Smooth muscle cell (in vitro differentiated cells): ENCODE data around the gene MAN2A1. TPM values are rescaled to one million over a fixed set of nuclear protein-coding genes. Genes with fewer than 3 reads are reported as not detected.
A peak's percentile ranks its signal among the peaks of the same experiment; 100 is the strongest.

ENCODE experiments used
- DNase-seq: peaks from one replicate; lab custom pipeline; 2025; ENCODE audit not compliant: unreplicated experiment; lab: John Stamatoyannopoulos, UW
- H2AFZ ChIP-seq: fragments of 200-600 bp; sonication (generic); 2 replicates; pipeline ENCODE4 v1.6.0; 2016; ENCODE audit warnings: antibody characterized with exemption, low read depth, mild to moderate bottlenecking
- H3F3A ChIP-seq: fragments of 200-600 bp; sonication (generic); 2 replicates; pipeline ENCODE4 v1.6.0; 2017; ENCODE audit warnings: antibody characterized with exemption, low read depth
- H3K27ac ChIP-seq: fragments of 200-600 bp; sonication (generic); 2 replicates; pipeline ENCODE4 v1.5.1; 2016; ENCODE audit warnings: low read depth, mild to moderate bottlenecking
- H3K27me3 ChIP-seq: fragments of 200-600 bp; sonication (generic); 2 replicates; pipeline ENCODE4 v1.6.1; 2016; ENCODE audit warnings: low read depth, mild to moderate bottlenecking
- H3K36me3 ChIP-seq: fragments of 200-600 bp; sonication (generic); 2 replicates; pipeline ENCODE4 v1.5.1; 2016; ENCODE audit warnings: low read depth
- H3K4me1 ChIP-seq: fragments of 200-600 bp; sonication (generic); 2 replicates; pipeline ENCODE4 v1.5.1; 2016; ENCODE audit warnings: low read depth
- H3K4me2 ChIP-seq: fragments of 200-600 bp; sonication (generic); 2 replicates; pipeline ENCODE4 v1.6.0; 2016; ENCODE audit warnings: mild to moderate bottlenecking
- H3K4me3 ChIP-seq: fragments of 200-600 bp; sonication (generic); 2 replicates; pipeline ENCODE4 v1.5.1; 2016; ENCODE audit warnings: mild to moderate bottlenecking
- H3K79me2 ChIP-seq: fragments of 200-600 bp; sonication (generic); 2 replicates; pipeline ENCODE4 v1.6.0; 2016; ENCODE audit warnings: low read depth, mild to moderate bottlenecking
- H3K9ac ChIP-seq: fragments of 200-600 bp; sonication (generic); 2 replicates; pipeline ENCODE4 v1.6.0; 2016; ENCODE audit warnings: low read depth
- H3K9me3 ChIP-seq: fragments of 200-600 bp; sonication (generic); replicated peaks from 2 replicates; pipeline ENCODE4 v1.5.1; 2016; ENCODE audit warnings: low read depth
- H4K20me1 ChIP-seq: fragments of 200-600 bp; sonication (generic); 2 replicates; pipeline ENCODE4 v1.6.0; 2016; ENCODE audit warnings: low read depth
- CTCF ChIP-seq: fragments of 200-600 bp; sonication (generic); IDR thresholded peaks from 2 replicates; pipeline ENCODE4 v1.5.1; 2017; ENCODE audit warnings: borderline replicate concordance, mild to moderate bottlenecking, antibody characterized with exemption; ENCODE audit not compliant: insufficient read depth, poor library complexity, severe bottlenecking
- WGBS: methylation state at CpG from one replicate; pipeline ENCODE4 v1.1.7; 2016; ENCODE audit warnings: low lambda C conversion rate; 5-methylcytosine and 5-hydroxymethylcytosine counted together
- polyA plus RNA-seq: library from polyadenylated mRNA; unstranded; fragments of >200 nt; fragmentation: Nextera tagmentation; extraction: Ambion mirVana; gene quantifications from 2 replicates; pipeline ENCODE4 v1.2.1, GENCODE V29; 2016
- total RNA-seq: library from RNA; depleted of rRNA; stranded (reverse); fragments of >200 nt; gene quantifications from 2 replicates; pipeline ENCODE4 v1.2.3, GENCODE V29; 2014

The MAN2A1 gene
- total and polyA plus RNA-seq, 2 experiments from 2014 or later: 20.3 to 112 TPM

- no peaks in the 10 kb centered on the region for H3K9me3 ChIP-seq
- no peaks in the 10 kb centered on the region for H3K27me3 ChIP-seq
- no peaks in the 10 kb centered on the region for H3K36me3 ChIP-seq
- H3K79me2 ChIP-seq: no peaks in the 10 kb centered on the region
- H3K27ac ChIP-seq: no peak overlapping the region
- no peaks in the 10 kb centered on the region for H3K4me1 ChIP-seq
- H3F3A ChIP-seq: no peaks in the 10 kb centered on the region
- no peak overlapping the region for H3K9ac ChIP-seq
- no peak overlapping the region for H2AFZ ChIP-seq
- WGBS: 85% methylated on average over 2 of the region's 2 CpGs
- DNase-seq: no peak
- TF ChIP-seq CTCF: no peak
- H4K20me1 ChIP-seq: no peaks in the 10 kb centered on the region
- no peak overlapping the region for H3K4me2 ChIP-seq
- no peak overlapping the region for H3K4me3 ChIP-seq
Observed at GRCh38 chr5:109874108-109874507, 184.4 kb downstream of the MAN2A1 start.

DNA sequence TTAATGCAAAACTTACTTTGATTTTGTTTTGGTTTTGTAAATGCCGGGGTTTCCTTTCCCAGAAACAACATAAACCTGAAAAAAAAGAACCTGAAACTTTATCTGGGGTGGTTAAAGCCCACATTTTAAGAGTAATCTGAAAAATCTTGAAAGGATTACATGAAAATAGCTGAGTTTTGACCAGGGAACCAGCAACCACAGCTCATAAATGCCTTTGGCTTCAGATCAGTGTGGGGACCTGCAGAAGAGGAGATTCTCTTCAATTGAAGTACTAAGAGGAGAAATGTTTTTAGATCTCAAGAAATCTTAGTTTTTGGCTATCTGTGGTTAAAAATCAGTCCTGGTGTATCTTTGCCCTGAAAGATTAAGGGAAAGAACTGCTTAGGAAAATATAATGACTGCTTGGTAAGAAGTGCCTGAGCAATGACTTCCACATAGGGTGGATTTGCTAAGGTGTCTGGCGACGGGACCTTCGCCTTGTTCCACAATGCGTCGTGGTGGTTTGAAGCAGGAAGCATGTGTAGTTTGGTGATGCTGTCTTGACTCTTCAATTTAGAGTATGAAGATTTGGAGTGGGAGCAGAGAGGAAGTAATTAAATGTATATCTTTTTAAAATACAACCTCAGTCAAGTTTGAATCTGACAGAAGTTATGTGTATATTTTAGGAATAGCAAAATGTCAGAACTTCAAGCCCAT lies 186.5 kb downstream of the MAN2A1 start:
- peak overlapping the region; percentile 4 for H3K27ac ChIP-seq
- H3K4me3 ChIP-seq: no peak overlapping the region
- H3K79me2 ChIP-seq: no peaks in the 10 kb centered on the region
- no peaks in the 10 kb centered on the region for H3K4me1 ChIP-seq
- no peak overlapping the region for H3K9ac ChIP-seq
- 66% methylated on average over 6 of the region's 6 CpGs for WGBS
- H3K4me2 ChIP-seq: peak overlapping the region; percentile 10
- H3K9me3 ChIP-seq: no peaks in the 10 kb centered on the region
- no peak for TF ChIP-seq CTCF
- H4K20me1 ChIP-seq: no peaks in the 10 kb centered on the region
- no peak overlapping the region for H2AFZ ChIP-seq
- no peak for DNase-seq
- no peaks in the 10 kb centered on the region for H3F3A ChIP-seq
- H3K36me3 ChIP-seq: no peaks in the 10 kb centered on the region
- no peaks in the 10 kb centered on the region for H3K27me3 ChIP-seq

DNA sequence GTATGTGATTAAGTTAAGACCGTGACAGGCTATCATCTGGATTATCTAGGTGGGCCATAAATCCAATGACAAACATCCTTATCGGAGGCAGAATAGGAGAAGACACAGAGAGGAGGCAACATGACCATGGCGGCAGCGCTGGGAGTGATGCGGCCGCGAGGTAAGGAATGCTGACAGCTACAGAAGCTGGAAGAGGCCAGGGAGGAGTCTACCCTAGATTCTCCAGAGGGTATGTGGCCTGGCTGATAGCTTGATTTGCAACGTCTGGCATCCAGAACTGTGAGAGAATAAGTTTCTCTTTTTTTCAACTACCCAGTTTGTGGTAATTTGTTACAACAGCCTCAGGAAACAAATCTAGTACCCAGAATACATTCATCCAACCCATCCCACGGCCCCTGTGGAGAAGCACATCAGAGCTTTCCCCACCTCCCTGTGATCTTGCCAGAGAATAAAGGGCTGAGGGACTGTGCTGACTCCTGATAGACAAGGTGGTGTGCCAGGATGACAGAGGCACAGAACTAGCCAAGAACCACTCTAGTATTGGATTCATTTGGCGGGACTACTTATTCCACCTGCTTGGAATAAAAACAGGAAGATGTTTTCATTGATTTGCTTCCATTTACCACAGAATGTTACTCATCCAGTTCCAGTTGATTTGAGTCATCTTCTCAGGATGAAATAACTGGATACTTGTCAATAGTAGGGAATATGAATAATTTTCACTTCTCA lies 187.4 kb downstream of the MAN2A1 start:
- 78% methylated on average over 10 of the region's 10 CpGs for WGBS
- Histone ChIP-seq H3F3A (no peaks in the 10 kb centered on the region), H3K4me1 (no peaks in the 10 kb centered on the region), H3K36me3 (no peaks in the 10 kb centered on the region), H3K4me2 (peak overlapping the region; percentile 9), H4K20me1 (no peaks in the 10 kb centered on the region), H2AFZ (no peak overlapping the region), H3K9me3 (no peaks in the 10 kb centered on the region), H3K27ac (peak overlapping the region; percentile 34), H3K4me3 (no peak overlapping the region), H3K9ac (no peak overlapping the region), H3K27me3 (no peaks in the 10 kb centered on the region), H3K79me2 (no peaks in the 10 kb centered on the region)
- no peak for DNase-seq
- TF ChIP-seq CTCF: no peak

GRCh38 chr5:109877670-109878045 lies 187.9 kb downstream of the MAN2A1 start:
- H3K9ac ChIP-seq: no peak overlapping the region
- no peaks in the 10 kb centered on the region for H3K27me3 ChIP-seq
- H3K4me1 ChIP-seq: no peaks in the 10 kb centered on the region
- no peak overlapping the region for H3K4me3 ChIP-seq
- 77% methylated on average over 6 of the region's 6 CpGs for WGBS
- H3K27ac ChIP-seq: peak overlapping the region; percentile 34
- H2AFZ ChIP-seq: no peak overlapping the region
- no peaks in the 10 kb centered on the region for H3K9me3 ChIP-seq
- no peaks in the 10 kb centered on the region for H3K36me3 ChIP-seq
- H3F3A ChIP-seq: no peaks in the 10 kb centered on the region
- no peak for TF ChIP-seq CTCF
- no peak for DNase-seq
- H3K79me2 ChIP-seq: no peaks in the 10 kb centered on the region
- H4K20me1 ChIP-seq: no peaks in the 10 kb centered on the region
- no peak overlapping the region for H3K4me2 ChIP-seq
